GM08714 (cell line): ENCODE data around the gene ASTN2.

ENCODE experiments used
- H3K4me3 ChIP-seq: fragments of 200-500 bp; sonication (Bioruptor generic); 2 replicates; pipeline ENCODE4 v1.5.1; 2014; ENCODE audit warnings: mild to moderate bottlenecking, low read length, inconsistent platforms
- ZNF274 ChIP-seq: IDR thresholded peaks from 2 replicates; pipeline ENCODE4 v1.6.1; 2012; ENCODE audit warnings: mild to moderate bottlenecking, low read depth, low read length

ASTN2 gene

DNA sequence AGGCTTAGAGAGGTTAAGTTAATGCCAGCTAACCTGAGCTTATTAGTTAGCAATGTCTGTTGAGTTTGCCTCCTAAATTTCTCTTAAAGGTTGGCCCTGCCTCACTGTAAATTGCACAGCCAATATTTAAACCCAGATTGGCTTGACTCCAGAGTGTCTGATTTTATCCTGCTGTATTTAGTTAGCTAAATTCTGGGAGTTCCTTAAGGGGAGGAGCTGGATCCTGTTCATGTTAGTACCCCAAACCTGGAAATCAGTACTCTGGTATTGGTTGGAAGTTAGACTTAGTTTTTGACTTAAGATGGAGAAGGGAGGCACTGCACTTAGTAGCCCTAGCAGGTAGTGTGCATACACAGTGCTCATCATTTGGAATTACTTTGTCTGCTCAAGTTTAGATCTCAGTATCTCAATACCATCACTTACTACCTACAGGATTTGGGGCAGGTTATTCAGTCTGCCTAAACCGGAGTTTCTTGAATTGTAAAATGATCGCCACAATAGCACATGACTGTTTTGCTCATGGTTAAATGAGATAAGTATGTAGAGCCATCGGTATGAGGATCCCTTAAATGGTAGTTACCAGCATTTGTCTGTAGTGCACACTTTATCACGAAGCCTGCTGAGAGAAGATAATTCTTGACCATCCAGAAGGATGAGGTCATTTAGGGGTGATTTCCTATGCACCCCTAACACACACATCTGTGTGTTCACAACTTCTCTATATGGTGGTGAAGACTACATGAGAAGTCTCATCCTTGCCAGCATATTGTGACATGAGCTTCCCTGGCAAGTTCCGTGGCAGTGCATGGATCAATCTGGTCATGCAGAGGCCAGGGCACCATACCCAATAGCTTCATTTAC lies 992.5 kb downstream of the ASTN2 start:
- no peak for TF ChIP-seq ZNF274
- no peak overlapping the region for H3K4me3 ChIP-seq

DNA sequence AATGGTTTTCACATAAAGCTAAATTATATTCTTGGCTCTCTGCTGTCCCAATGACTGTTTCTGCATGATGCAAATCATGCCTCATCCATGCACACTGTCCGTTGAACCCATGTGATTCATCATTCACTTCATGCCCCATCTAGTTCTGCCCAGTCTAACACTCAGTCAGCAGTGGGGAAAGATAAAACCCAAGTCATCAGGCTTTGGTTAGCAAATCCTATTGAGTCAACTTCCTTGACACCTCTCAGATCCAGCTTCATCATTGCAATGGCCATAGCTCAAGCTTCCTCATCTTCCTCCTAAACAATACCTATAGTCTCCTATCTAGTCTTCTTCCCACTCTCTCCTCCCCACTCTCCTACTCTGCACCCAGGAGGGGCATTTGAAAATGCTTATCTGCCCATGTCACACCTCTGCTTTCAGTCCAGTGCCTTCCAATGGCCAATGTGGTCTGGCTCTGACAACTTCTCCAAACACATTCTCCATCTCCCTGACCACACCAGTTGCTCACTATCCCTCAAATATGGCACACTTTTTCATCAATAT lies 993.8 kb downstream of the ASTN2 start:
- no peak for TF ChIP-seq ZNF274
- H3K4me3 ChIP-seq, result no peak overlapping the region

DNA sequence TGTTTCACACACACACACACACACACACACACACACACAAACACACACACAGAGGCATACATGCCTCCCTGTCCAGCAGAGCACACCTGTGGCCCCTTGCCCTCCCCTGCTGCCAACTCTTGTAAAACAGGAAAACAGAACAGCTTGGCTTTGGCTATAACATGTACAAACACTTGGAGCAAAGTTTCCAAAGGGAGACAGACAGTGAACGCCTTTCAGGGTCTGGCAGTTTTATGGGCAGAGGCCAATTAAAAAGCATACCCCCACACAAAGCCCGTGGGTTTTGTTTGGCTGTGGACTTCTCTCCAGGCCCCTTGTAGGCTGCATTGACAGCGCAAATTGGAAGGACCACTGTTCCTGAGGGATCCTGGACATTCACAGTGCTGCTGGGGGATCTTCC lies 995.7 kb downstream of the ASTN2 start:
- no peak overlapping the region for H3K4me3 ChIP-seq
- TF ChIP-seq ZNF274, result no peak

DNA sequence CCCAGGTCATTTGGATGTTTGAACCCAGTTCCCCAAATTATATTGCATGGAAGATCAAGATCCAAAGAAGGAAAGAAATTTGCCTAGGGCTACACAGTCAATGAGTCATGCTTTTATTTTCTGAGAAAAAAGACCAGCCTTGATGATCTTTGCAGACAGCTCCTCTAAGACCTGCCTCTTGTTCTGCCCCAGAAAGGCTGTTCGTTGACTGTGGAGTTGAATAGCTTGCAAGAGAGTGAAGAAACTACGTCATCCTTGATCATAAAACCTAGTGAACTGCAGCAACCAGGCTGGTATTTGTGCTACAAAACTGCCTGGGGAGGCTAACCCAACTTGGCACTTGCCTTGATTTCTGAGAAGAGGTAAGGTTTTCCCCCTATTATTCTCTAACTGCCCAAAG lies 997.4 kb downstream of the ASTN2 start:
- no peak for TF ChIP-seq ZNF274
- no peak overlapping the region for H3K4me3 ChIP-seq

DNA sequence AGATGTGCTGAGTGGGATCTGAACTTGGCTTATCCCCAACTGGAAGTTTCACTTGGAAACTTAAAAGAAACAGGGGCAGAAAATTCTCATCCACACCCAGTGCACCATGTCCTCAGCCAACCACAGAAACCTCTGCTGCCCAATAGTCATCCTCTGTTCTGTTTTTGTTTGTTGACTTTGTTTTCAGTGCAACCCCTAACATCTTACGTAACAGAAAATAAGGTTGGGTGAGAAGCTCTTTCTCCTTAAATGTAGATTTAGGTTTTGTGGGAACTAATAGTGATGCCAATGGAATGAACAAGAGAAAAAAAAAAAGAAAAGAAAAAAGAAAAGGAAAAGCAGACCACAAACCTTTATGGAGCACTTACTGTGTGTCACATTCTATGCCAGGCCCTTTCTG lies 998.4 kb downstream of the ASTN2 start:
- TF ChIP-seq ZNF274, result no peak
- no peak overlapping the region for H3K4me3 ChIP-seq

DNA sequence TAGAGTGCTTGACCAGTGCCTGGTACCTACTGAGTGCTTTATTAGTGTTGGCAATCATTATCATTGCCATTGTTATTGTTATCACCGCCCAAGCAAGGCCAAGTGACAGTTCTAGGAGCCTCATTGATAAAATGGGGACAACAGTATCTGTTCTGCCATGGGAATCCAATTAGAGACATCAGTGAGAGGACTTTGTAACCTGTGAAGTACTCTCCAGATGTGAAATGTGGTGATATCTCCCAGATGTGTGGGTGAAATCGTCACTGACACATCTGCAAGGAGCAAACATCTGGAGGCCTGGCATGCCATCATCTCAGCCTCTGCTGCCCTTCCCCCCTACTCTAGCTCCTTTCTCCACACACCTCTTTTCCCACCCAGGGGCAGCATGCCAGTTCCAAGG lies 1000.5 kb downstream of the ASTN2 start:
- no peak overlapping the region for H3K4me3 ChIP-seq
- no peak for TF ChIP-seq ZNF274

DNA sequence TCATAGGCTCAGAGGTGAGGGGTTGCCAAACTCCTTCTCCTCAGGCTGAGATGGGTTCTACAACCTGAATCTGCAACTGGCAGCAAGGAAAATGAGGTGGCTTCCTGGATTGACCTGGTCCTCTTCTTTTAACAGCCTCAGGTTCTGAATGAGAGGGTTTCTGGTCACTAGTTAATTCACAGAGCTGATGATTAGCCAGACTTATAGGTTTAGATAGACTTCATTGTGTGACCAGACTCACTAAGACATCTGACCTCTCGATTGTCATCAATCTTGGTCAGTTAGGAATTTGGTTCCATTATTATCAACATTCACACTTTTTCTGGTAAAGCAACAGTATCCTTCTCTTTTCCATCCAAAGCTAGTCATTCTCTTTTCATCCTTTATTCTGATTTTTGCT lies 1003.4 kb downstream of the ASTN2 start:
- H3K4me3 ChIP-seq, result no peak overlapping the region
- TF ChIP-seq ZNF274, result no peak

DNA sequence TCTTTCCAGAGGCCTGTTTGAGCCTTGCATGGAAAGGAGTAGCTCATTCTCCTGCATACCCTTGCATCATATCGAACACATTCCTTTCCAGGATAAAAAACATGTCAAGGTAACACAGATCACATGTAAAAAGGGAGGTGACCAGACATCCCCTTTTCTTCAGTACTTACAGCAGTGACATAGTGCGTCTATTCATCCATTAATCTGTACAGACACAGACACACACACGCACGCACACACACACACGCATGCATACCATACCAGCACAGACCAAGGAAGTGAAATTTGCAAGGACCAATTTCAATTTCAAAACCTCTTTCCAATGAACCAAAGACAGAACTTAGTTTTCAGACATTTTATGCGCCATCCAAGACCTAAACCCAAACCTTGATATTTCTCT lies 1005.2 kb downstream of the ASTN2 start:
- no peak overlapping the region for H3K4me3 ChIP-seq
- no peak for TF ChIP-seq ZNF274

DNA sequence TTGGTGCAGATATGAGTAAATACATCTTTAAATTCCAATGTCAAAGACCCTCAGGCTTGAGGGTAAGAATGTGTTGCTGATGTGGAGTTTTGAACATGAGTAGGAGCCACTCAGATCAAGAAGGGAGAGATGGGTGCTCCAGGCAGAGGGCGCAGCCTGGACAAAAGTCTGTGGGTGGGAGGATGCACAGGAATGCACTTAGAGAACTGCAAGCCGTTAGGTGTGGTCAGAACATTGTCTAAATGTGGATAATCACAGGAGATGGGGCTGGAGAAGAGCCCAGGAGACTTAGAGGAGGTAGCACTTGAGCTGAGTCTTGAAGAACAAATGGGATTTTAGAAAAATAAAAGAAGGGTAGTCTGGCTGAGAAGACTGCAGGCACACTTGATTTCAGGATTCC lies 1005.7 kb downstream of the ASTN2 start:
- H3K4me3 ChIP-seq, result no peak overlapping the region
- no peak for TF ChIP-seq ZNF274

DNA sequence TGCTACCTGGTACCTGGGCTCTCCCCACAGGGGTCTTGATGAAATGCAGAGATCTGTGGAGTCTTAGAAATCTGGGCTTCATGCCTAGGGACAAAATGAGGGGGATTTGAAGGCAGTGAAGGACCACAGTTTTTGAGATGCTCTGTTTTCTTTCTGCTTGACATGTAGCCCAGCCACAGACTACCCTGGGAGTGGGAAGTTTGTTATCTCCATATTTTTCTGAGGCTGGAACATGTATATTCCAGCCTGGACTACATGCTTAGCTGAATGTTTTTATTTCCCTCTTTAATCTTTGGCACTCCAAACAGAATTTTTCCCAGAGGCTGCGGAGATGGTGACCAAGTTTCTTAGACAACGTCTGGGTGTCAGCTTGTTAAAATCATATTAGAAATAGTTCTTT lies 1008.4 kb downstream of the ASTN2 start:
- no peak for TF ChIP-seq ZNF274
- no peak overlapping the region for H3K4me3 ChIP-seq

DNA sequence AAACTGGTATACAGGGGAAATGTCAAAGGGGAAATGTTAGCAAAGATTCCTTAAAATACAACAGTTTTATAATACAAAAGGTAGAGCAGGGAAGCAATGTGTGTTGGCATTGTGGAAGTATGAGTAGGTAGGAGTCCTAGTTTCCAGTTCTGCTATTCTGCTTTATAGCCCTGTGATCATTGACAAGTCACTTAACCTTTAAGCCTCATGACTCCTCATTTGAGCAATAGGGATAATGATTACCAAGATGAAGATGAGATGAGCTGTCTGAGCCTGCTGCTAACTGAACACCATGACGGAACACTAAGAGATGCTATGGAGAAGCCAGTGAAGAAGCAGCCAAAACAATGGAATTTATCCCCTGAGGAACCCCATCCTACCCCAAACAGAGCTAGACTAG lies 1009.5 kb downstream of the ASTN2 start:
- no peak overlapping the region for H3K4me3 ChIP-seq
- TF ChIP-seq ZNF274, result no peak

DNA sequence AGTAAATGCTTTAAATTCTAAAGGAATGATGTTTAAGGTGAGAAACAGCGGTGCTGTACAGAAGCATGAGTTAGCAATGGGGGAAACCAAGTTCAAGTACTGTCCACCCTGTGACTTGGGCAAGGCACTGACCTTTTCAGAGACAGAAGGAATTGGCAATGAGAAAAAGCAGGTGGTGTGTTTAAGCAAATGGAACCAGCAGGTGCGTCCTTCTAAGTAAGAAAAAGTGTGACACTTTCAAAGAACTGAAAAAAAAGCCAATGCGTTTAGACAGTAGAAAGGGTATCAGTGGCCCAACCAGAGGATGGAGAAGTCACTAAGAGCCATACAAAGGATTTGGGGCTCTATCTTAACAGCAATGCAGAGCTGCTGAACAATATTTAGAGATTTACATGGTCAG lies 1010.6 kb downstream of the ASTN2 start:
- TF ChIP-seq ZNF274, result no peak

DNA sequence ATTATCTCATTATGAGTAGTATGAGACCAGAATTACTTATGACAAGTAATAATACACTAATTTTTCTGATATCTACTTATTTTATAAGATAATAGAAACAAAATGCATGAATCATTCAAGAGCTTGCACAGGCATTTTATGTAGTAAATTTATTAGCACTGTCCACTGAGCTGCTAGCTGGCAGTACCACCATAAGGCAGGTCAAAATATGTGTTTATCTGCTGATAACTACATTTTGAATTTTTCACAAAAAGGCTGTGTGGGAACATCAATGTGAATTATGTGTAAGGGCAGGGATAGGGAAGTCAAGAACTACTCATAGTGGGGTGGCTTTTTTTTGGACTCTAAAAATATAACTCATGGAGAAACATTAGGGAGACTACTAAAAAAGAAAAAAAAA lies 1011.7 kb downstream of the ASTN2 start:
- H3K4me3 ChIP-seq, result no peak overlapping the region
- TF ChIP-seq ZNF274, result no peak

More for the DNA sequence above, 1010.6 kb downstream of the ASTN2 start:
- H3K4me3 ChIP-seq, result no peak overlapping the region

DNA sequence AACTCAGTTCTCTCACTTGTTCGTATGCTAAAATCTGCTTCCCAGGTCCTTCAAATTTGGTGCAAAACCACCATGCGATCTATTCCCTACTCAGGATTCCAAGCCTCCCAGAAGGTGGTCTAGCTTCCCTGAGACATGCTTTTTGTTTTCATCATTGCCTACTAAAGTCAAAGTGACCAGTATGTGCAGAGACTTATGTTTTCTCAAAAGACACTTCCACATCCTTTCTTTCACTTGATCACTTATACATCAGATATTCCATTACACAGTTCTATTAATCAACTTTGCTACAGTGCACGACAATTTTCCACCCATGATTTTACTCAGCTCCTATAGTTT lies 1019.2 kb downstream of the ASTN2 start:
- no peak for TF ChIP-seq ZNF274
- no peak overlapping the region for H3K4me3 ChIP-seq

DNA sequence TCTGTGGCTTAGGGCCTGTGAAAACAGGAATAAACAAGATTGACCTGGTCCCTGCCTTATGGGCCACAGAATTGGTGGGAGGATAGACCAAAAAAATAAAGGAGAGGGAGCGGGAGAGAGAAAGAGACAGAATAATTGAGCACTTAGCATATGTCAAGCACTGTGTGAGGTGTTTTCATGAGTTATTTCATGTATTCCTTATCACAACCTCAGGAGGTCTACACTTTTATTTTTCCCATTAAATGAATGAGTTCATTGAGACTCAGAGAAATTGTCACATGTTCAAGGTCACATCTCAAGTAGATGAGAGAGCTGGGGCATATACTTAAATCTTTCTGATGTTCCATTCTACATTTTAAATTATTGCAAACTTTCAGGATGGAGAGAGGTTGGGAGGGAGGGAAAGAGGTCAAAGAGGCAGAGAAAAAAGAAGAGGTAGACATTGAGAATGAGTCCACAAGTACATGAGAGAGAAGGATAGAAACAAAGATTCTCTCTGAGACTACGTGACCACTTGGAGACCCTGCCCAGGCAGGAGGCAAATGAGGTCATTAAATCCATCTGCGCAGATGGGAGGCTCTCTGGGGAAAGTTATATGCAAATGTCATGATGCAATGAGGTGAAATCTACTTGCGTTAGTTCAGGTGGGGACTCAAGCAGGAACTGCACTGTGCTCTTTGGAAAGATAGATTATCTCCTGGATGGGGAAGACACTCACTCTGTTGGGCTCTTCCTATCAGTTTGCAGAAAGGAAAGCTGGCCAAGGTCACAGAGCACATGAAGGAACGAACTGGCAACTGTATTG lies 1019.8 kb downstream of the ASTN2 start:
- TF ChIP-seq ZNF274, result no peak
- no peak overlapping the region for H3K4me3 ChIP-seq

DNA sequence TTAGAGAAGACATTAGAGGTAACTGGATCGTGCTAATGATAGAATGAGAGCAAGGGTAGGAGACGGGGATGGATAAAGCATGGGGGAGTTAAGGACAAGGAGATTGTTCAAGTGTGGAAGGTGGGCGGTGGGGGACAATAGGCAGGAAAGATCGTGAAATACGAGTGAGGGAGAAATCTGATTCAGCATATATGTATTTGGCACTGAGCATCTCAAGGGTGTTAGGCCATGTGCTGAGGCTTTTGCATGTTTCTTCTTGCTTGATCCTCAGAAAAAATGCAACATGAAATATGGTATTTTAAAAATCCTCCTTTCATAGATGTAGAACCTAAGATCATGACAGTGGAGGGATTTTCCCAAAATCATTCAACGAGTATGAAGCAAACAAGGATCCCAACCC lies 1020.8 kb downstream of the ASTN2 start:
- no peak for TF ChIP-seq ZNF274
- no peak overlapping the region for H3K4me3 ChIP-seq
